Breast epithelium (tissue), 3 donors: ENCODE measurements around the gene EXOC3L1.

Source experiments
- POLR2A ChIP-seq: fragments of 450-650 bp; IDR thresholded peaks from one replicate; pipeline ENCODE4 v1.6.1; 2016; ENCODE audit warnings: antibody characterized with exemption, mild to moderate bottlenecking, moderate library complexity
- TF ChIP-seq, protein P1 (sequence below), 3 donors: fragments of 450-650 bp; IDR thresholded peaks; one replicate each; pipeline ENCODE4 v1.5.1; 2016 to 2017; ENCODE audit warnings: antibody characterized with exemption in 3 of 3, mild to moderate bottlenecking in 3 of 3, moderate library complexity in 3 of 3

- TF ChIP-seq, protein P1, sequence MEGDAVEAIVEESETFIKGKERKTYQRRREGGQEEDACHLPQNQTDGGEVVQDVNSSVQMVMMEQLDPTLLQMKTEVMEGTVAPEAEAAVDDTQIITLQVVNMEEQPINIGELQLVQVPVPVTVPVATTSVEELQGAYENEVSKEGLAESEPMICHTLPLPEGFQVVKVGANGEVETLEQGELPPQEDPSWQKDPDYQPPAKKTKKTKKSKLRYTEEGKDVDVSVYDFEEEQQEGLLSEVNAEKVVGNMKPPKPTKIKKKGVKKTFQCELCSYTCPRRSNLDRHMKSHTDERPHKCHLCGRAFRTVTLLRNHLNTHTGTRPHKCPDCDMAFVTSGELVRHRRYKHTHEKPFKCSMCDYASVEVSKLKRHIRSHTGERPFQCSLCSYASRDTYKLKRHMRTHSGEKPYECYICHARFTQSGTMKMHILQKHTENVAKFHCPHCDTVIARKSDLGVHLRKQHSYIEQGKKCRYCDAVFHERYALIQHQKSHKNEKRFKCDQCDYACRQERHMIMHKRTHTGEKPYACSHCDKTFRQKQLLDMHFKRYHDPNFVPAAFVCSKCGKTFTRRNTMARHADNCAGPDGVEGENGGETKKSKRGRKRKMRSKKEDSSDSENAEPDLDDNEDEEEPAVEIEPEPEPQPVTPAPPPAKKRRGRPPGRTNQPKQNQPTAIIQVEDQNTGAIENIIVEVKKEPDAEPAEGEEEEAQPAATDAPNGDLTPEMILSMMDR (IDR thresholded peaks at IDR 0.05): peak; percentile 9 to 53 (median 44)
- TF ChIP-seq POLR2A: no peak
Observed at GRCh38 chr16:67198238-67198734, 8.3 kb upstream of the EXOC3L1 start.
